ENCODE measurements around the gene RBBP4.
"Not testable (repeated sequence)": the region's sequence is repeated elsewhere in the genome, so short reads cannot be mapped to it uniquely, and the experiment has no call there.

The RBBP4 gene

GRCh38 chr1:32639489-32640075 lies 11.4 kb upstream of the RBBP4 start:
- Histone ChIP-seq H3K36me3 (ENCODE audit: control insufficient read depth in 4 of 4, insufficient read depth in 4 of 4, low read length in 3 of 4) (peaks cover 0 to 3% (median 0%) of the 10 kb centered on the region in 4 experiments), H3K4me3 (ENCODE audit: control insufficient read depth in 1 of 7, extremely low read depth in 1 of 7, insufficient read depth in 4 of 7, low read depth in 2 of 7, low read length in 6 of 7) (no peak overlapping the region), H3K27ac (ENCODE audit: insufficient read depth in 1 of 2, low read depth in 1 of 2, low read length in 2 of 2, poor library complexity in 1 of 2, severe bottlenecking in 2 of 2) (no peak overlapping the region), H3K27me3 (replicated peaks in 2 of 5; ENCODE audit: control insufficient read depth in 4 of 5, insufficient read depth in 5 of 5, low read length in 4 of 5) (no peaks in the 10 kb centered on the region), H3K9me3 (ENCODE audit: control extremely low read depth in 1 of 5, control insufficient read depth in 4 of 5, insufficient read depth in 2 of 5, low read depth in 1 of 5, low read length in 4 of 5) (no peaks in the 10 kb centered on the region), H3K4me1 (ENCODE audit: control extremely low read depth in 1 of 4, control insufficient read depth in 4 of 4, insufficient read depth in 4 of 4, low read length in 3 of 4) (no peaks in the 10 kb centered on the region)
- CTCF ChIA-PET = interaction anchor here (1.1 kb wide), 1 partner anchor 119 kb away, joined by 3 read pairs; no protein-coding TSS in a partner anchor
- no peak for DNase-seq
- POLR2A ChIA-PET = no interaction called here
- WGBS (ENCODE audit: insufficient coverage) = 100% methylated on average over 1 of the region's 1 CpG

GRCh38 chr1:32642292-32642827 lies 8.6 kb upstream of the RBBP4 start:
- H3K27me3 ChIP-seq (replicated peaks in 2 of 5; ENCODE audit: control insufficient read depth in 4 of 5, insufficient read depth in 5 of 5, low read length in 4 of 5); H3K4me1 ChIP-seq (ENCODE audit: control extremely low read depth in 1 of 4, control insufficient read depth in 4 of 4, insufficient read depth in 4 of 4, low read length in 3 of 4); H3K4me3 ChIP-seq (ENCODE audit: control insufficient read depth in 1 of 7, extremely low read depth in 1 of 7, insufficient read depth in 4 of 7, low read depth in 2 of 7, low read length in 6 of 7); H3K9me3 ChIP-seq (ENCODE audit: control extremely low read depth in 1 of 5, control insufficient read depth in 4 of 5, insufficient read depth in 2 of 5, low read depth in 1 of 5, low read length in 4 of 5); H3K27ac ChIP-seq (ENCODE audit: insufficient read depth in 1 of 2, low read depth in 1 of 2, low read length in 2 of 2, poor library complexity in 1 of 2, severe bottlenecking in 2 of 2); DNase-seq; H3K36me3 ChIP-seq (ENCODE audit: control insufficient read depth in 4 of 4, insufficient read depth in 4 of 4, low read length in 3 of 4); CTCF ChIA-PET: not testable (repeated sequence)
- WGBS (ENCODE audit: insufficient coverage) = 97% methylated on average over 6 of the region's 8 CpGs
- POLR2A ChIA-PET = interaction anchor here (0.6 kb wide), 1 partner anchor 140 kb away, joined by 5 read pairs; no protein-coding TSS in a partner anchor

GRCh38 chr1:32644426-32644825 lies 6.6 kb upstream of the RBBP4 start:
- peaks cover 0 to 10% (median 4%) of the 10 kb centered on the region in 4 experiments for H3K4me1 ChIP-seq (ENCODE audit: control extremely low read depth in 1 of 4, control insufficient read depth in 4 of 4, insufficient read depth in 4 of 4, low read length in 3 of 4)
- no peaks in the 10 kb centered on the region for H3K27me3 ChIP-seq (replicated peaks in 2 of 5; ENCODE audit: control insufficient read depth in 4 of 5, insufficient read depth in 5 of 5, low read length in 4 of 5)
- CTCF ChIA-PET = no interaction called here
- H3K4me3 ChIP-seq (ENCODE audit: control insufficient read depth in 1 of 7, extremely low read depth in 1 of 7, insufficient read depth in 4 of 7, low read depth in 2 of 7, low read length in 6 of 7) = no peak overlapping the region
- DNase-seq = no peak
- H3K27ac ChIP-seq (ENCODE audit: insufficient read depth in 1 of 2, low read depth in 1 of 2, low read length in 2 of 2, poor library complexity in 1 of 2, severe bottlenecking in 2 of 2) = no peak overlapping the region
- WGBS (ENCODE audit: insufficient coverage) = no CpG with 5 or more reads among the region's 4 CpGs
- POLR2A ChIA-PET = interaction anchor here (0.7 kb wide), 1 partner anchor 74 kb away, joined by 4 read pairs; no protein-coding TSS in a partner anchor
- H3K9me3 ChIP-seq (ENCODE audit: control extremely low read depth in 1 of 5, control insufficient read depth in 4 of 5, insufficient read depth in 2 of 5, low read depth in 1 of 5, low read length in 4 of 5) = no peaks in the 10 kb centered on the region
- H3K36me3 ChIP-seq (ENCODE audit: control insufficient read depth in 4 of 4, insufficient read depth in 4 of 4, low read length in 3 of 4) = peaks cover 0 to 3% (median 0%) of the 10 kb centered on the region in 4 experiments

GRCh38 chr1:32647308-32648134 lies 3.5 kb upstream of the RBBP4 start:
- POLR2A ChIA-PET = interaction anchor here (0.7 kb wide), 2 partner anchors 38 to 102 kb away, joined by 3 read pairs; no protein-coding TSS in a partner anchor
- peaks cover 0 to 7% (median 3%) of the 10 kb centered on the region in 4 experiments for H3K36me3 ChIP-seq (ENCODE audit: control insufficient read depth in 4 of 4, insufficient read depth in 4 of 4, low read length in 3 of 4)
- CTCF ChIA-PET = interaction anchor here (2.1 kb wide), 1 partner anchor 23 kb away, joined by 5 read pairs; no protein-coding TSS in a partner anchor
- peaks cover 6 to 28% (median 22%) of the 10 kb centered on the region in 4 experiments for H3K4me1 ChIP-seq (ENCODE audit: control extremely low read depth in 1 of 4, control insufficient read depth in 4 of 4, insufficient read depth in 4 of 4, low read length in 3 of 4)
- H3K27ac ChIP-seq (ENCODE audit: insufficient read depth in 1 of 2, low read depth in 1 of 2, low read length in 2 of 2, poor library complexity in 1 of 2, severe bottlenecking in 2 of 2) = no peak overlapping the region
- H3K9me3 ChIP-seq (ENCODE audit: control extremely low read depth in 1 of 5, control insufficient read depth in 4 of 5, insufficient read depth in 2 of 5, low read depth in 1 of 5, low read length in 4 of 5) = no peaks in the 10 kb centered on the region
- H3K27me3 ChIP-seq (replicated peaks in 2 of 5; ENCODE audit: control insufficient read depth in 4 of 5, insufficient read depth in 5 of 5, low read length in 4 of 5) = no peaks in the 10 kb centered on the region
- WGBS (ENCODE audit: insufficient coverage) = 95% methylated on average over 2 of the region's 6 CpGs
- no peak for DNase-seq
- no peak overlapping the region for H3K4me3 ChIP-seq (ENCODE audit: control insufficient read depth in 1 of 7, extremely low read depth in 1 of 7, insufficient read depth in 4 of 7, low read depth in 2 of 7, low read length in 6 of 7)

- Histone ChIP-seq H3K27ac (ENCODE audit: insufficient read depth in 1 of 2, low read depth in 1 of 2, low read length in 2 of 2, poor library complexity in 1 of 2, severe bottlenecking in 2 of 2) (peak within 1 kb of the TSS; percentile 96 to 98), H3K9me3 (ENCODE audit: control extremely low read depth in 1 of 5, control insufficient read depth in 4 of 5, insufficient read depth in 2 of 5, low read depth in 1 of 5, low read length in 4 of 5) (no peaks in the 10 kb centered on the region), H3K4me3 (ENCODE audit: control insufficient read depth in 1 of 7, extremely low read depth in 1 of 7, insufficient read depth in 4 of 7, low read depth in 2 of 7, low read length in 6 of 7) (peak within 1 kb of the TSS; percentile 35 to 95 (median 79)), H3K36me3 (ENCODE audit: control insufficient read depth in 4 of 4, insufficient read depth in 4 of 4, low read length in 3 of 4) (peaks cover 3 to 30% (median 14%) of the 10 kb centered on the region in 4 experiments), H3K4me1 (ENCODE audit: control extremely low read depth in 1 of 4, control insufficient read depth in 4 of 4, insufficient read depth in 4 of 4, low read length in 3 of 4) (peaks cover 10 to 41% (median 32%) of the 10 kb centered on the region in 4 experiments), H3K27me3 (replicated peaks in 2 of 5; ENCODE audit: control insufficient read depth in 4 of 5, insufficient read depth in 5 of 5, low read length in 4 of 5) (no peaks in the 10 kb centered on the region)
- ChIA-PET POLR2A (interaction anchor here (0.5 kb wide), 1 partner anchor 25 kb away, joined by 7 read pairs; no protein-coding TSS in a partner anchor), CTCF (interaction anchor here (0.6 to 1.4 kb wide), 2 partner anchors 129 to 379 kb away, joined by 3 to 4 read pairs; no protein-coding TSS in a partner anchor)
- WGBS (ENCODE audit: insufficient coverage) = 0% methylated on average over 21 of the region's 21 CpGs
- peak; percentile 96 to 98 (median 97) for DNase-seq
These were observed 708 bp upstream of the RBBP4 start, which contains the start of gene ZBTB8OS for GRCh38 chr1:32650248-32650751. TSS of gene ZBTB8OS (minus strand) at chr1:32650550. CDS start at chr1:32650529, 21 bp downstream.

- Histone ChIP-seq H3K9me3 (ENCODE audit: control extremely low read depth in 1 of 5, control insufficient read depth in 4 of 5, insufficient read depth in 2 of 5, low read depth in 1 of 5, low read length in 4 of 5) (no peaks in the 10 kb centered on the region), H3K4me1 (ENCODE audit: control extremely low read depth in 1 of 4, control insufficient read depth in 4 of 4, insufficient read depth in 4 of 4, low read length in 3 of 4) (peaks cover 10 to 41% (median 32%) of the 10 kb centered on the region in 4 experiments), H3K36me3 (ENCODE audit: control insufficient read depth in 4 of 4, insufficient read depth in 4 of 4, low read length in 3 of 4) (peaks cover 0 to 40% (median 22%) of the 10 kb centered on the region in 4 experiments), H3K27me3 (replicated peaks in 2 of 5; ENCODE audit: control insufficient read depth in 4 of 5, insufficient read depth in 5 of 5, low read length in 4 of 5) (no peaks in the 10 kb centered on the region), H3K27ac (ENCODE audit: insufficient read depth in 1 of 2, low read depth in 1 of 2, low read length in 2 of 2, poor library complexity in 1 of 2, severe bottlenecking in 2 of 2) (peak overlapping the region; percentile 91 to 98), H3K4me3 (ENCODE audit: control insufficient read depth in 1 of 7, extremely low read depth in 1 of 7, insufficient read depth in 4 of 7, low read depth in 2 of 7, low read length in 6 of 7) (peak overlapping the region; percentile 32 to 87 (median 78))
- CTCF ChIA-PET = interaction anchor here (1.4 kb wide), 1 partner anchor 130 kb away, joined by 4 read pairs; no protein-coding TSS in a partner anchor
- 1% methylated on average over 34 of the region's 43 CpGs for WGBS (ENCODE audit: insufficient coverage)
- POLR2A ChIA-PET = interaction anchor here (0.7 kb wide), 1 partner anchor 209 kb away, joined by 4 read pairs; no protein-coding TSS in a partner anchor
- no peak for DNase-seq
These were observed 559 bp downstream of the RBBP4 start for GRCh38 chr1:32651461-32652073.

Data from common myeloid progenitor, CD34-positive (primary cell).